Hematopoietic multipotent progenitor cell treated with erythropoietin and hydrocortisone succinate and interleukin-3 and kit ligand, for 17 days (in vitro differentiated cells): ENCODE results near the gene CALML3.
"Not testable (repeated sequence)": the region's sequence is repeated elsewhere in the genome, so short reads cannot be mapped to it uniquely, and the experiment has no call there.

Experiments used
- DNase-seq: peaks from one replicate; pipeline ENCODE4 v3.0.0-alpha.2; 2015; ENCODE audit warnings: low spot score

Gene CALML3

GRCh38 chr10:5524641-5525560 is at the start of gene CALML3:
CALML3 (plus strand) TSS chr10:5524961; CDS start chr10:5525086, 125 bp downstream.
- no peak for DNase-seq

GRCh38 chr10:5475088-5475487 is 49.7 kb upstream of the CALML3 start:
- DNase-seq, result not testable (repeated sequence)

DNA sequence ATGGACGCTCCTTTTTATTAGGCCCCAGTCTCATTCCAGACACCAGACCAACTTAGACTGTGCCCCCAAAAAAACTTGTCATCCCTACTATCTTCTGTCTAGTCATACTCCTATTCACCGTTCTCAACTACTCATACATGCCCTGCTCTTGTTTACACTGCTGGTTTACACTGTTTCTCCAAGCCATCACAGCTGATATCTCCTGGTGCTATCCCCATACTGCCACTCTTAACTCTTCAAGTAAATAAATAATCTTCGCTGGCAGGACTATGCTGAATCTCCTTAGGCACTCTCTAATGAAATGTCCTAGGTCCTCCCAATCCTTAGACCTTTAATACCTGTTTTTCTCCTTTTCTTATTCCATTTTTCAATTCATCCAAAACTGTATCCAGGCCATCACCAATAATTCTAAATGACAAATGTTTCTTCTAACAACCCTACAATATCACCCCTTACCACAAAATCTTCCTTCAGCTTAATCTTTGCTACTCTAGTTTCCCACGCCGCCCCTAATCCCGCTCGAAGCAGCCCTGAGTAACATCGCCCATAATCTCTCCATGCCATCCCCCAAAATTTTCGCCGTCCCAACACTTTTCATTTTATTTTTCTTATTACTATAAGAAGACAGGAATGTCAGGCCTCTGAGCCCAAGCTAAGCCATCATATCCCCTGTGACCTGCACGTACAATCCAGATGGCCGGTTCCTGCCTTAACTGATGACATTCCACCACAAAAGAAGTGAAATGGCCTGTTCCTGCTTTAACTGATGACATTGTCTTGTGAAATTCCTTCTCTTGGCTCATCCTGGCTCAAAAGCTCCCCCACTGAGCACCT is 48.6 kb upstream of the CALML3 start:
- DNase-seq, result not testable (repeated sequence)

GRCh38 chr10:5476918-5477525 is 47.7 kb upstream of the CALML3 start:
- DNase-seq, result no peak

DNA sequence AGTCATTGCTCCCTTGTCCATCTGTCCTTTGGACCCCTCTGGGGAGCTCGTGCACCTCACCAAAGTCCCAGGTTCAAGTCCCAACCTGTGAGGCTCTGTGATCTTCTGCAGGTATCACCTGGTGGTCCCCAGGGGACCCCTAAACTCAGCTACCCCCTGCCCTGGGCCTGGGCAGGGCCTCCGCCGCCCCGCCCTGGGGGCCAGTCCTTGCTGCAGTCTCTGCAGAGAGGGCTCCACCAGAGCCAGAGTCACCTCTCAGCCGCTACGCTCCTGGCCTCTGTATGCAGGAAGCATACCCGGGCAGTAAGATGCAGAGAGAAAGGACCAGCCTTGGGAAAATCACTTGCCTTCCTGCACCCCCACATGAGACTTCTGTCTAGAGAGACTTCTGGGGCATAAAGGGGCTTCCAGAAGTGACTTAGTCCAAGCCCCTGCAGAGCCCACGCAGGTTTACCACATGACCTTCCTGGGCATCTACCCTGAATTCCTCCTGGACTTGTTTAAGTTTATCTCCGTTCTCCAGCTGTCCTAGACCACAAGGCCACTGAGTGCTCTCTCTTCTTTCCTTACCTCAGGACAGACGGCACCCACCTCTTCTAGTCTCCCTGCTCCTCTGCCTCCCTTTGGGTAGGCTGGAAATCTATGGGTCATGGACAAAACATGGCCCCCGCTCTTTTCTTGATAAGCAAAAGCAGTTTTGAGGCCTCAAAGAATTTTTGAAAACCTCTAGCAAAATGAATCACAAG is 46.6 kb upstream of the CALML3 start:
- DNase-seq, result peak; percentile 50

GRCh38 chr10:5478694-5479305 is 46.0 kb upstream of the CALML3 start:
- no peak for DNase-seq

DNA sequence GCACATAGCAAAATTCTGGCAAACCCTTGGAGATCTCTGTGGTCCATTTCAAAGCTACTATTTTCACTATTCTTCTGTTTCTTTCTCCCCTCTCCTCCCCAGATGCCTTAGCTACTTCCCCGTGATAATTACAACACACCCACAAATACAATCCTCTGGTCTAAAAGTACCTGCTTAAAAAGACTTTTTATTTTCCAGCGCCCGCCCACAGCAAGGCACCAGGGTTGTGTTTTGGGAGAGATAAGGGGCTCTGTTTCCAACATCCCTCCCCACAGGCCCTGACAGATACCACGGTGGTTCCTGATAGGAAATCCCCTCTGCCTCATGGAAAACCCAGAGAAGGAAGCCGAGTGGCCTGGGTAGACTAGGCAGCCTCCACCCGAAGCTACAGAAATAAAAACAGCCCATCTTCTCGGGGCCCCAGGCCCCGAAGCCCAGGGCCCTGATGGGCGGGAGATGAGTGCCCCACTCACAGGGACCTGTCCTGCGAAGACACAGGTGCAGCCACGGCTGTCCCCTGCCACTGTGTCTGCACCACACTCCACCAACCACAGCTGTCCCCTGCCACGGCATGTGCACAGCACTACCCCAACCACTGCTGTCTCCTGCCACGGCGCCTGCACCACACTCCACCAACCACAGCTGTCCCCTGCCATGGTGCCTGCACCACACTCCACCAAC is 45.1 kb upstream of the CALML3 start:
- DNase-seq, result peak; percentile 69

DNA sequence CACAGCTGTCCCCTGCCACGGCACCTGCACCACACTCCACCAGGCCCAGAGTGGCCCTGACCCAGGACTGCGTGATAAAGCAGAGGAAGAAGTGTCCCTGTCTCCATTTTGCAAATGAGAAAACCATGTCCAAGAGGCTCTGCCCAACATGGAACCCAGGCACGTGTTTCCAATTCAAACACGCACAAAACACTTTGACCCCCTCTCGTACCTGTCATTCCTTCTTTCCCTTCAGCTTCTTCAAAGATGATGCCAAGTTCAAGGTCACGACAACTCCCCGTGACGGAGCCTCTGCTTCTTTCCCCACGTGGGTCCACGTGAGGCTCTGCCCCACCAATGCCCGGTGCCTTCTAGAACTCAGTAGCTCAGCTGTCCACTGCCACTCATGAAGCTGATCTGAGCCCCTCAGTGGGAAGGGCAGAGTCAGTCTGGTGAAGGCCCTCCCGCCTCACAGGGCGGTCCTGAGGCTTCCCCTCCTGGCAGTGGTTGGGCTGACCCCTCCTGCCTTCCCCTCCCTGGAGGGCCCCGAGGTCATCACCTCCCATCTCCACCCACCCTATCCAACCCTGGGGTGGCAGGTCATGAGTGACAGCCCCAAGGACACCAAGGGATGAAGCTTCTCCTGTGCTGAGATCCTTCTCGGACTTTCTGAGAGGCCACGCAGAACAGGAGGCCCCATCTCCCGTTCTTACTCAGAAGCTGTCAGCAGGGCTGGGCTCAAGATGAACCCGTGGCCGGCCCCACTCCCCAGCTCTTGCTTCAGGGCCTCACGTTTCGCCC is 44.4 kb upstream of the CALML3 start:
- DNase-seq, result no peak

- DNase-seq, result no peak
Observed at GRCh38 chr10:5481121-5481520, 43.6 kb upstream of the CALML3 start.

- DNase-seq, result no peak
Observed at GRCh38 chr10:5482016-5482415, 42.7 kb upstream of the CALML3 start.

- no peak for DNase-seq
Observed at GRCh38 chr10:5484205-5484604, 40.6 kb upstream of the CALML3 start.

DNA sequence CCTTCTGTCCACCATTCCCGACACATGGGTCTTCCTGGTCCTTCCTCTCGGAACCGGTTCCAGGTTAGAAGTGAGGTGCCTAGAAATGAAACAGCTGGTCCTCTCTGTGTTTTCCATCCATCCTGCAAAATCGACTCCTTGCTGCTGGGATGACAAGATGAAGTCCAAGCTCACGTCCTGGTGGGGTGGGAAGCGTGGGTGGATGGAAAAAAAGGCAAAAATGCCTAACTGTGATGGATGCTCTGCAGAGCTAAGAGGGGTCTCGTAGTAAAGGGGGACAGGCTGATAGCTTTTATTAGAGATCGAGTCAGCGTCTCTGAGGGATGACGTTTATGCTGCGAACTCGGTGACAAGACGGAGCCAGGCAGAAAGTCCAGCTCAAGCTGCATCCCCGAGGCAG is 39.5 kb upstream of the CALML3 start:
- DNase-seq, result no peak

DNA sequence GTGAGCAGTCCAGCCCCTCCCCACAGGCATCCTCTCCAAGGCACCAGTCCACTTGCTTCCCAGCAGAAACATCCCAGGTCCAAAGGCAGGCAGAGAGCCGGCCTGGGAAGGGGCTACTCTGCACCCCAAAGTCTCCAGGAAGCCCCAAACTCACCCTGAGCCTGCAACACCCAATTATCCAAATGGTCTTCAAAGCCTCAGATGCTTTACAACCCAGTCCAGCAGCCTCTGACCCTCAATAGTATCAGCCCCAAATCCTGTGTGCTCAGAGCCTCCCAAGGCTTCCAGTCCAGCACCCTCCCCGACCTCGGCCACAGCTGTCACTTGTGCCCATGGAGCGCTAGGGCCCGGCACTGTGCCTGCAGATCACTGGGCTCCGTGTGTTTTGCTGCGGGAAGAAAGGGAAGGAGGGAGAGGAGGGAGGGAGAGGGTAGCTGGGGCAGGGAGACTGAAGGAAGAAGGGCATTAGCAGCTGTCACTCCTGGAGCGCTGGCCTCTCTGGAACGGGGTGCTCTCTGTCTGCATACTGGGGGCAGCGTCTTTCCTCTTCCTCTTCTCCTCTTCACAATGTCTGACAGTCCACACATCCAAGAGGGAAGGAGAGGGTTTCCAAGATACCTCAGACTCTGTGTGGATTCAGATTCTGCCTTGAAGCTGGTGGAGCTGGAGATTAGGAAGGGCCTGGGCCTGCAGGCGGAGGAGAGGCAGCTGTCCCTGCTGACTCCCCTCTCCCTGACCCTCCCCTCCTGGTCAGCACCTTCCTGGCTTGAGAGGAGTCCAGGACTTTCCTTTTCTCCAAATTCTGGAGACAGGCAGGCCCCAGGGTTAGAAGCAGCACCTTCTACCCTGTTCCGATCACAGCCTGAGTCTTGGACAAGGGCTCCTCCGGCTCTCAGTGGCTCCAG is 38.6 kb upstream of the CALML3 start:
- no peak for DNase-seq

GRCh38 chr10:5486853-5487235 is 37.9 kb upstream of the CALML3 start:
- no peak for DNase-seq

GRCh38 chr10:5488272-5489161 is 36.2 kb upstream of the CALML3 start:
- no peak for DNase-seq

- no peak for DNase-seq
Observed at GRCh38 chr10:5490032-5490431, 34.7 kb upstream of the CALML3 start.

GRCh38 chr10:5490698-5491464 is 33.9 kb upstream of the CALML3 start:
- DNase-seq, result no peak
